ENCODE results near the gene RGCC. TPM values are rescaled to one million over a fixed set of nuclear protein-coding genes. Genes with fewer than 3 reads are reported as not detected.

RGCC gene
- total RNA-seq, 4 donors from 2014 or later, result 29.0 to 522 (median 319) TPM

DNA sequence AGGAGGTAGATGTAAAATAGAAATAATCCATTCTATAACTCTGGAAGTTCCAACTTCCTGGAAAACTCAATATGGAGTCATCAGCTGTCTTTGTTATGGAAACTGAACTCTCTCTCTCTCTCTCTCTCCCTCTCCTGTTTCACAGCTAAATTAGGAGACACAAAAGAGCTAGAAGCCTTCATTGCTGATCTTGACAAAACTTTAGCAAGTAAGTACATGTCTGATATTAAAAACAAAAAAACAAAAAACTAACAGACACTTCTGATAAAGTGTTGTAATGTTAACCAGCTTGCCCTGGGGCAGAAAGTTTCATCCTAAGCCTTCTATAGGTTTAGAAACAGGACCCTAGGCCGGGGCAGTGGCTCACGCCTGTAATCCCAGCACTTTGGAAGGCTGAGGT, 11.3 kb downstream of the RGCC start:
- TF ChIP-seq, protein P1, sequence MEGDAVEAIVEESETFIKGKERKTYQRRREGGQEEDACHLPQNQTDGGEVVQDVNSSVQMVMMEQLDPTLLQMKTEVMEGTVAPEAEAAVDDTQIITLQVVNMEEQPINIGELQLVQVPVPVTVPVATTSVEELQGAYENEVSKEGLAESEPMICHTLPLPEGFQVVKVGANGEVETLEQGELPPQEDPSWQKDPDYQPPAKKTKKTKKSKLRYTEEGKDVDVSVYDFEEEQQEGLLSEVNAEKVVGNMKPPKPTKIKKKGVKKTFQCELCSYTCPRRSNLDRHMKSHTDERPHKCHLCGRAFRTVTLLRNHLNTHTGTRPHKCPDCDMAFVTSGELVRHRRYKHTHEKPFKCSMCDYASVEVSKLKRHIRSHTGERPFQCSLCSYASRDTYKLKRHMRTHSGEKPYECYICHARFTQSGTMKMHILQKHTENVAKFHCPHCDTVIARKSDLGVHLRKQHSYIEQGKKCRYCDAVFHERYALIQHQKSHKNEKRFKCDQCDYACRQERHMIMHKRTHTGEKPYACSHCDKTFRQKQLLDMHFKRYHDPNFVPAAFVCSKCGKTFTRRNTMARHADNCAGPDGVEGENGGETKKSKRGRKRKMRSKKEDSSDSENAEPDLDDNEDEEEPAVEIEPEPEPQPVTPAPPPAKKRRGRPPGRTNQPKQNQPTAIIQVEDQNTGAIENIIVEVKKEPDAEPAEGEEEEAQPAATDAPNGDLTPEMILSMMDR (IDR thresholded peaks at IDR 0.05), result no peak
- TF ChIP-seq POLR2A (IDR thresholded peaks at IDR 0.05), result no peak
- H3K27me3 ChIP-seq, result no peaks in the 10 kb centered on the region
- H3K36me3 ChIP-seq, result no peaks in the 10 kb centered on the region
- no peaks in the 10 kb centered on the region for H3K9me3 ChIP-seq
- H3K4me3 ChIP-seq, result no peak overlapping the region
- no peak overlapping the region for H3K27ac ChIP-seq
- DNase-seq, result no peak
- no peaks in the 10 kb centered on the region for H3K4me1 ChIP-seq
- intact Hi-C loops (cut with DNase I; ENCODE audit: low total_unique reads), result no loop called here

- TF ChIP-seq, protein P1 (IDR thresholded peaks at IDR 0.05), result no peak
- TF ChIP-seq POLR2A (IDR thresholded peaks at IDR 0.05), result no peak
- Histone ChIP-seq H3K36me3 (no peaks in the 10 kb centered on the region), H3K4me1 (no peaks in the 10 kb centered on the region), H3K4me3 (no peak overlapping the region), H3K27me3 (no peaks in the 10 kb centered on the region), H3K27ac (no peak overlapping the region), H3K9me3 (no peaks in the 10 kb centered on the region)
- no peak for DNase-seq
- intact Hi-C loops (cut with DNase I; ENCODE audit: low total_unique reads), result no loop called here
These were observed 12.8 kb downstream of the RGCC start for GRCh38 chr13:41470196-41470595.

GRCh38 chr13:41471785-41472184, 14.4 kb downstream of the RGCC start:
- intact Hi-C loops (cut with DNase I; ENCODE audit: low total_unique reads), result no loop called here

GRCh38 chr13:41487222-41487621, 29.9 kb downstream of the RGCC start:
- Histone ChIP-seq H3K27me3 (no peaks in the 10 kb centered on the region), H3K4me1 (no peaks in the 10 kb centered on the region), H3K27ac (no peak overlapping the region), H3K4me3 (no peak overlapping the region), H3K36me3 (no peaks in the 10 kb centered on the region), H3K9me3 (no peaks in the 10 kb centered on the region)
- no peak for DNase-seq
- intact Hi-C loops (cut with DNase I; ENCODE audit: low total_unique reads), result no loop called here
- TF ChIP-seq, protein P1 (IDR thresholded peaks at IDR 0.05), result no peak
- no peak for TF ChIP-seq POLR2A (IDR thresholded peaks at IDR 0.05)

More at GRCh38 chr13:41471785-41472184, 14.4 kb downstream of the RGCC start:
- no peak for DNase-seq
- Histone ChIP-seq H3K27ac (no peak overlapping the region), H3K4me1 (no peaks in the 10 kb centered on the region), H3K4me3 (no peak overlapping the region), H3K36me3 (no peaks in the 10 kb centered on the region), H3K9me3 (no peaks in the 10 kb centered on the region), H3K27me3 (no peaks in the 10 kb centered on the region)
- TF ChIP-seq POLR2A (IDR thresholded peaks at IDR 0.05), result no peak
- TF ChIP-seq, protein P1 (IDR thresholded peaks at IDR 0.05), result no peak

DNA sequence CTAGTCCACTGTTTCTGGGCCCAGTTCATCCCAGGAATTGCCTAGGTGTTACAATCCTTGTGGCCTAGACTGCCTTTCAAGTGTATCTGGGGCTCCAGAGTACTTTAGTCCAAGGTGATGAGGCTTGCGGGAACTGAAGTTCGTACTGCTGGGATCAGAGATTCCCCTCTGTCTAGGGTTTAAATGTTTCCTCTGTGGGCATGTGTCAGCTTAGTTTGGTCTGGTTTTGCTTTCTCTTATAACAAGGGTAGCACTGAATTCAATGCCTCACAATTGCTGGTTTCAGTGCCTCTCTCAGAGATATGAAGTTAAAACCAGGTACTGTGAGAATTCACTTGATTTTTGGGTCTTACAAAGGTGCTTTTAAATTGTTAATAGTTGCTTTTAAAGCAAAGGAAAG, 30.8 kb downstream of the RGCC start:
- Histone ChIP-seq H3K27ac (no peak overlapping the region), H3K4me1 (no peaks in the 10 kb centered on the region), H3K36me3 (no peaks in the 10 kb centered on the region), H3K9me3 (no peaks in the 10 kb centered on the region), H3K4me3 (no peak overlapping the region), H3K27me3 (no peaks in the 10 kb centered on the region)
- TF ChIP-seq POLR2A (IDR thresholded peaks at IDR 0.05), result no peak
- TF ChIP-seq, protein P1 (IDR thresholded peaks at IDR 0.05), result no peak
- intact Hi-C loops (cut with DNase I; ENCODE audit: low total_unique reads), result no loop called here
- DNase-seq, result no peak

Data from uterus (tissue), 4 donors.